GM12891 (cell line): ENCODE results near the gene SDC1. TPM values are rescaled to one million over a fixed set of nuclear protein-coding genes. Genes with fewer than 3 reads are reported as not detected.
A peak's percentile ranks its signal among the peaks of the same experiment; 100 is the strongest.
"Not testable (repeated sequence)": the region's sequence is repeated elsewhere in the genome, so short reads cannot be mapped to it uniquely, and the experiment has no call there.

Source experiments
- DNase-seq: peaks from one replicate; pipeline ENCODE4 v3.0.0; 2011; ENCODE audit warnings: low spot score; ENCODE audit not compliant: insufficient read length
- FAIRE-seq: peaks from 2 replicates; lab custom pipeline; 2011; peaks lifted over from hg19 to GRCh38; lab: Jason Lieb, UNC
- PAX5 ChIP-seq: IDR thresholded peaks from 2 replicates; pipeline ENCODE4 v1.6.1; 2011; ENCODE audit warnings: low read length, moderate library complexity, mild to moderate bottlenecking; ENCODE audit not compliant: insufficient read depth, severe bottlenecking
- POLR2A ChIP-seq: IDR thresholded peaks from 2 replicates; pipeline ENCODE4 v1.6.1; 2011; ENCODE audit warnings: low read depth, low read length, control low read depth
- POLR2AphosphoS5 ChIP-seq: IDR thresholded peaks from 2 replicates; pipeline ENCODE4 v1.6.1; 2011; ENCODE audit warnings: low read depth, low read length, control low read depth
- POU2F2 ChIP-seq: IDR thresholded peaks from 2 replicates; pipeline ENCODE4 v1.6.1; 2011; ENCODE audit warnings: low read depth, mild to moderate bottlenecking, control low read depth, low read length, moderate library complexity
- SPI1 ChIP-seq: IDR thresholded peaks from 2 replicates; pipeline ENCODE4 v1.6.1; 2011; ENCODE audit warnings: low read depth, low read length, control low read depth
- TAF1 ChIP-seq: IDR thresholded peaks from 2 replicates; pipeline ENCODE4 v1.6.1; 2011; ENCODE audit warnings: low read depth, low read length, control low read depth
- polyA plus RNA-seq: library from polyadenylated mRNA; unstranded; fragments of >200 nt; gene quantifications from one replicate; pipeline ENCODE4 v1.2.1, GENCODE V29; 2012; ENCODE audit warnings: low read depth, missing spikeins, inconsistent platforms; ENCODE audit not compliant: missing spikeins

Gene SDC1, protein sequence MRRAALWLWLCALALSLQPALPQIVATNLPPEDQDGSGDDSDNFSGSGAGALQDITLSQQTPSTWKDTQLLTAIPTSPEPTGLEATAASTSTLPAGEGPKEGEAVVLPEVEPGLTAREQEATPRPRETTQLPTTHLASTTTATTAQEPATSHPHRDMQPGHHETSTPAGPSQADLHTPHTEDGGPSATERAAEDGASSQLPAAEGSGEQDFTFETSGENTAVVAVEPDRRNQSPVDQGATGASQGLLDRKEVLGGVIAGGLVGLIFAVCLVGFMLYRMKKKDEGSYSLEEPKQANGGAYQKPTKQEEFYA
- polyA plus RNA-seq, result 25.5 TPM

DNA sequence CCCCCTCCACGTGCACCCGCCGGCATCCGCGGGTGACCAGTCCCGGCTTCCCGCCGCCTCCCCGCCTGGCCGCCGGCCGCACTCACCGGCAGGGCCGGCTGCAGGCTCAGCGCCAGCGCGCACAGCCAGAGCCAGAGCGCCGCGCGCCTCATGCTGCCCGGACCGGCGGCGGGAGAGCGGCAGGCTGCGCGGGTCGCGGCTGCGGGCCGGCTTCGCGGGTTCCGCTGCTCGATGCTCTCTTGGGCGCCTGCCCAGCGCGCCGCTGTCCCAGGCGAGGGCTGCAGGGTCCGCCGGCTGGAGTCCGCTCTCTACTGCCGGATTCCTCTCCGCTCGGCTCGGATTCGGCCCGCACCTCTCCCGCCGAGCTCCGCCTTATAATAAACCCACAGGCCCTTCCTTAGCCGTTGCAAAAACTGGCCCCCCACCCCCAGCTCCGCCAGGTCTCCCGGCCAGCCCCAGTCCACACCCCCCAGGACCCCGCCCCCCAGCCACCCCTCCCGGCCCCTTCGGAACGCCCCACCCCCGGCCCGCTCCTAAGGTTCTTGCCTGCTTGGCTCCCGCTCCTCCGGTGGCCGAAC is at the start of gene SDC1:
SDC1 (minus strand) TSS at position 415 of the 578 bp plus-strand sequence; CDS start at position 152, 263 bp downstream.
- DNase-seq, result no peak

GRCh38 chr2:20273042-20273441 is 48.1 kb upstream of the SDC1 start:
- DNase-seq (no peak), FAIRE-seq (no peak)
- TF ChIP-seq POLR2A (no peak), POLR2AphosphoS5 (no peak), SPI1 (no peak), TAF1 (no peak), POU2F2 (no peak), PAX5 (no peak)

More for the DNA sequence above, at the start of gene SDC1:
- TF ChIP-seq POLR2AphosphoS5 (no peak), TAF1 (no peak), POLR2A (no peak), POU2F2 (no peak), SPI1 (no peak), PAX5 (no peak)
- no peak for FAIRE-seq

DNA sequence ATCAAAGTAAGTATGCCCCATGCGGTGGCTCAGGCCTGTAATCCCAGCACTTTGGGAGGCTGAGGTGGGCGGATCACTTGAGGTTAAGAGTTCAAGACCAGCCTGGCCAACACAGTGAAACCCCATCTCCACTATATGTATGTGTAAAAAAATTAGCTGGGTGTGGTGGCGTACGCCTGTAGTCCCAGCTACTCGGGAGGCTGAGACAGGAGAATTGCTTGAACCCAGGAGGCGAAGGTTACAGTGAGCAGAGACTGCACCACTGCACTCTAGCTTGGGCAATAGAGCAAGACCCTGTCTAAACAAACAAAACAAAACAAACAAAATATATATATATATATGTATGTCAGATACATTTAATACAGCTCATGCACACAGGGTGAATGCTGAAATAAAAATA is 43.4 kb upstream of the SDC1 start:
- not testable (repeated sequence) for DNase-seq

DNA sequence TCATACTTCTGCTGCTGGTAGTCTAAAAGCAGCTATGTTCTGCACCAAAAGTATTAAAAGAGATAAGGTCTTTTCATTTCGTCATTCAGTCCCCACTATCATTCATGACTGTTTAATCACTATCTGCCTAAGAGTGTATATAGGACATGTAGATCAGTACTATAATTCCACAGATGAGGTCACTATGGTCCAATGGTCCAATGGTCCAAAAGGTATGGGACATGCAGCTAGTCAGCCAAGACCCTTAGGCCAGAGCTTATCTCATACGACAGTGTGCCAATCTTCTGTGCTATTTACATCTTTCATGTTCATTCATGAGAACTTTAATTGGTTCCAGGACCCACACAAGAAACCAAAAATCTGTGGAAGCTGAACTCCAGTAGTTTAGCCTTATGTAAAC is 42.6 kb upstream of the SDC1 start:
- FAIRE-seq (peak; percentile 61), DNase-seq (no peak)
- no peak for TF ChIP-seq POLR2AphosphoS5
- no peak for TF ChIP-seq TAF1
- TF ChIP-seq POLR2A, result no peak
- TF ChIP-seq SPI1, result no peak
- no peak for TF ChIP-seq PAX5
- TF ChIP-seq POU2F2, result no peak

More for the DNA sequence above, 43.4 kb upstream of the SDC1 start:
- FAIRE-seq, result not testable (repeated sequence)

DNA sequence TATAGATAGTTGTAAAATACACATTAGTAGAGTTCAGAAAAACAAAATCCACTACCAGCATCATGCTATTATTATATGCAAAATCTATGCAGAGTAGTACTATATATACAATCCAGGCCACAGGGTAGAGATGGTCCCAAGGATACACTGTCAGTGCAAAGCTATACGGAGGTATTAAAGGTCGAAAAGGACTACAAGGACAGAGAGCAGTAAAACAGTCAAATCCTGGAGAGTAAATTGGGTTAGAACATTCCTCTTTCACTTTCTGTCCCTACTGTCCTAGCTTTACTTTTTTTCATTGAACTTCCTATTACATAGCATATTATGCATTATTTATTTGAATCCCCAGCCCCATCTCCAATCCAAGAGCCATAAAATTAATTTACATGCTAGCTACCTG is 39.7 kb upstream of the SDC1 start:
- FAIRE-seq, result no peak
- no peak for DNase-seq

GRCh38 chr2:20257411-20257810 is 32.5 kb upstream of the SDC1 start:
- DNase-seq (no peak), FAIRE-seq (no peak)
- TF ChIP-seq POLR2AphosphoS5 (no peak), POLR2A (no peak), PAX5 (no peak), SPI1 (no peak), TAF1 (no peak), POU2F2 (no peak)

More for the DNA sequence above, 39.7 kb upstream of the SDC1 start:
- TF ChIP-seq SPI1 (no peak), PAX5 (no peak), TAF1 (no peak), POLR2A (no peak), POLR2AphosphoS5 (no peak), POU2F2 (no peak)

DNA sequence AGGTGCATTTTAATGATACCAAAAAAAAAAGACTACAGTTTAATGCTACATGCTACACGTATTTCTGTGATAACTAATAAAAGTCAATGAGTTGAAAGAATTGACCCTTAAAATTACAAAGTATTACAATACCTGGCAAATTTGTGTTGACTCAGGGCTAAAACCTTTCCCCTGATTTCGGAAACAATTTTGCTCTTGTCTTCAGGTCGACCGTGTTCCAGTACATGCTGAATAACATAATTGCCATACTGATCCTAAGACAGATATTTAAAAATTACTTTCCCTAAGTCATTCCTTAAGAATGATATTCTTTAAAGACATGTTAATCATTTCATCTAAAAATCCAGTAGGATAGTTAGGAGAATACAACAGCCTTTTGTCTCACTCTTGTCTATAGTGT is 29.8 kb upstream of the SDC1 start:
- FAIRE-seq (no peak), DNase-seq (no peak)
- TF ChIP-seq POLR2A (no peak), POLR2AphosphoS5 (no peak), SPI1 (no peak), PAX5 (no peak), POU2F2 (no peak)

DNA sequence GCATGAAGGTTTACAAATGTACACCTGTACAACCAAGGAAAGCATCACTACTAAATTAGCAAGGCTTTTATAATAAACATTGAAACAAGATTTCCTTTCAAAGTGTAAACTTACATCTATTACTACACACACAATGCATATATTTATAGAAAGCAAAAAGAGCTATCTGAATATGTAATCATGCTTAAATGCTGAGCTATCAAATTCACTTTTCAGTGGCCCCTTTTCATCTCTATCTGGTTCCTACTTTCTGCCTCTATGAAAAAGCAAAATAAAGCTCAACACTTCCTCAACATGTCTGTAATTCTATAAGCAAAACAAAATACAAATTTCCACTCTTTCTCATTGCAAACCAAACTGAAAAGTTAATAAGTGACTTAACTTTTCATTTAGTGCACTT is 25.5 kb upstream of the SDC1 start:
- DNase-seq (no peak), FAIRE-seq (no peak)
- TF ChIP-seq POU2F2 (no peak), TAF1 (no peak), POLR2A (no peak), PAX5 (no peak), SPI1 (no peak), POLR2AphosphoS5 (no peak)

DNA sequence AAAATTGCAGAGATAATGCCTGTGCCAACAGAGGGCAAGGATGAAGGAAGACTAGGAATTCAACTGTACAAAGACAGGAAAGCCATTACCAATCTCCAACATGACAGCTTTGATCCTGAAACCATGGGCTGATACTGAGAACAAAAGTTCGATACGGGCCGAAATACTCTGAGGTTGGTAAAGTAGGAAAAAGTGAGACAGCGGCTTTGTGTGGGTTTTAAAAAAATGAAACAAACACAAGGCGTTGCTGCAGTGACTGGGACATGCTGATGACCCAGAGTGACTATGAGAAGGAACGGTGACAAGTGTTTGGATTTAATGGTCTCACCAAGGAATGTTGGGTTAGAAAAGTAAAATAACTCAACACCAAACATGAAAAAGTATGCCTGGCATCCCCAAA is 24.2 kb upstream of the SDC1 start:
- no peak for TF ChIP-seq POLR2A
- no peak for TF ChIP-seq SPI1
- no peak for TF ChIP-seq POU2F2
- FAIRE-seq (no peak), DNase-seq (no peak)

- FAIRE-seq, result no peak
- TF ChIP-seq POLR2AphosphoS5 (no peak), SPI1 (no peak), PAX5 (no peak), POLR2A (no peak), POU2F2 (no peak), TAF1 (no peak)
These were observed 22.2 kb upstream of the SDC1 start for GRCh38 chr2:20247084-20247483.

DNA sequence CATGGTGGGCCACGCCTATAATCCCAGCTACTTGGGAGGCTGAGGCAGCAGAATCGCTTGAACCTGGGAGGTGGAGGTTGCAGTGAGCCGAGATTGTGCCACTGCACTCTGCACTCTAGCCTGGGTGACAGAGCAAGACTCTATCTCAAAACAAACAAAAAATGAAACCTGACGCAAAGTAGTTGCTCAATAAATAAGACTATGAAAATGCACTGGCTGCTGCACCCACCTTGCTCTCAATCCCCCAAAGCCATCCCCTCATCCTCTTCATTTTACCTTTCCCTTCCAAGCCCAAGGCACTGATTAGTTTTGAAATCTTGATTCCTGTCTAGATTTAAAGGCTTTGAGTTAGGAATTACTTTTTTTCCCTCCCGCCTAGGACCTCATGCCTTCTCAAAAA is 18.7 kb upstream of the SDC1 start:
- not testable (repeated sequence) for DNase-seq, FAIRE-seq

More at GRCh38 chr2:20247084-20247483, 22.2 kb upstream of the SDC1 start:
- DNase-seq, result no peak
